DMS153 treated with DMSO at 0.1 percent for 48 hours (cell line): ENCODE data around the gene OR4N2.
"Not testable (repeated sequence)": the region's sequence is repeated elsewhere in the genome, so short reads cannot be mapped to it uniquely, and the experiment has no call there.

Experiments
- DNase-seq: peaks from one replicate; lab custom pipeline; 2025; ENCODE audit not compliant: unreplicated experiment; lab: John Stamatoyannopoulos, UW

OR4N2 gene

DNA sequence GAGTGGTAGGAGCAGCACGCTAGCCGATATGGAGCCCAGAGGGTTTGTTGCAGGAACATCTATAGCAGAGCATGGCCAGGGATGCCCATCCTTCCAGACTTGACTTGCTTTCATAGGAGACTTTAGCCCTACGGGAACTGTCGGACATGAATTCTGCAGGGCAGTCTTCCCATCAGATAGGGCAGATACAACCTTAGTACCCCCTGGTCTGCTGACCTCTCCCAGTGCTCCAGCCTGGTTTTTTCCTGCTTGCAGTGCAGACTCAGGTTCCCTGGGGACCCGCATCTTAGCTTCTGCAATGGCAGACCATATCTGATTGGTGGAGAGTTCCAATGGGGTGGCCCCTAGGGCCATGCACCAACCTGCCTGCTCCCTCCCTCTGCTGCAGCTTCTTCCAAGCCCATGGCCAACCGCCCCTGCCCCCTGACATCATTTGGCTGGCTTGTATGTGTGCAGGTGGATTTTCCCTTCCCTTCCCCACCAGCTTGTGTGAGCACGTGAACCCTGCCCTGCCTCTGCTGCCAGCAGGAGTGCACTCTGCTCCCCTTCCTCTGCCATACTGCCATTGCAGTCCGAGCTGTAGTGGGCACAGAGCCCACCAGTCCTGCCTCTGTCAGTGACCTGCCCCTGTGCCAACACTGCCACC lies 30.8 kb downstream of the OR4N2 start:
- DNase-seq = not testable (repeated sequence)

- DNase-seq = no peak
These were observed 34.9 kb downstream of the OR4N2 start for GRCh38 chr14:19838433-19838832.

- DNase-seq = no peak
These were observed 47.8 kb downstream of the OR4N2 start for GRCh38 chr14:19851365-19851764.

DNA sequence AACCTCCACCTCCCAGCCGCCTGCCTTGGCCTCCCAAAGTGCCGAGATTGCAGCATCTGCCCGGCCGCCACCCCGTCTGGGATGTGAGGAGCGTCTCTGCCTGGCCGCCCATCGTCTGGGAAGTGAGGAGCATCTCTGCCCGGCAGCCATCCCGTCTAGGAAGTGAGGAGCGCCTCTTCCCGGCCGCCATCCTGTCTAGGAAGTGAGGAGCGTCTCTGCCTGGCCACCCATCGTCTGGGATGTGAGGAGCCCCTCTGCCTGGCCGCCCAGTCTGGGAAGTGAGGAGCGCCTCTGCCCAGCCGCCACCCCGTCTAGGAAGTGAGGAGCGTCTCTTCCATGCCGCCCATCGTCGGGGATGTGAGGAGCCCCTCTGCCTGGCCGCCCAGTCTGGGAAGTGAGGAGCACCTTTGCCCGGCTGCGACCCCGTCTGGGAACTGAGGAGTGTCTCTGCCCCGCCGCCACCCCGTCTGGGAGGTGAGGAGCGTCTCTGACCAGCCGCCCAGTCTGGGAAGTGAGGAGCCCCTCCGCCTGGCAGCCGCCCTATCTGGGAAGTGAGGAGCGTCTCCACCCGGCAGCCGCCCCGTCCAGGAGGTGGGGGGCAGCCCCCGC lies 62.6 kb downstream of the OR4N2 start:
- not testable (repeated sequence) for DNase-seq

DNA sequence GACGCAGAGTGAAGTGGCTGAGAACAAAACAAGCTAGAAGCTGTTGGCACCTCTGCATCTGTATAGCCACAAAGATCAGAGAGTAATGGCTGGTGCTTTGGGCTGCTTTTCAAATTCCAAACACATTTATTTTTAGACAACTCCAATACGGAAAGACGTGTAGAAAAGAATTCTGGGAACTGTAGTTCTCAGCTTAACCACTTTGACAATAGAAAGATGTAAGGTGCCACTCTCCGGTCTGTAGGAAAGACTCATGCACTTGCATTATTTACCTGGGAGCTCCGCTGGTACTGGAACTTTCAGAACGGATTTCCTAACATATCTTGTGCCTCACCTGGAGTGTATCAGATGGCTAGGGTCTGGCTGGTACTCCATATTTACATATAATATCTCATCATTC lies 69.6 kb downstream of the OR4N2 start:
- DNase-seq = peak; percentile 6

DNA sequence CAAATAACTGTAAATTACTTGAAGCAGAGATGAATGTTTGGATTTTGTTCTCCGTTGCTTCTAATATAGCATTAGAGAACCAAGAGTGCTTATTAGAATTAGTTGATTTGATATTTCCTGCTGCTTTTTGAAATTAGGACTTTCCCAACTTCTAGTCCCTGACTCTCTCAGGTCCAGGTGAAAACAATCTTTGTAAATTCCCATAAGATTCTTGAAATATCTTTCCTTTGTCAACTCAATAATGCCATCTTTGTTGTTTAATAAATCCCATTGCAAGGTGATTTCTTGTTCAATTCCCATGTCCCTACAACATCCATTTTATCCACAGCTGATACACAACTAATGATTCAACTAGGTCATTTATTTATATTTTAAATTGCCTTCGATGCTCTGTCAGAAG lies 71.3 kb downstream of the OR4N2 start, which contains the start of gene OR4K2:
Gene OR4K2 (plus strand): TSS at position 301 of the 400 bp plus-strand sequence. CDS start 1,126 bp downstream, outside the sequence.
- no peak for DNase-seq

- no peak for DNase-seq
These were observed 74.6 kb downstream of the OR4N2 start for GRCh38 chr14:19878029-19878642.
